Skeletal muscle satellite cell (primary cell): ENCODE measurements around the gene LHFPL6.

Source experiments
- H3K27me3 ChIP-seq: 2 replicates; pipeline ENCODE4 v1.7.0; 2013; ENCODE audit warnings: low read length; ENCODE audit not compliant: control insufficient read depth, insufficient read depth
- H3K36me3 ChIP-seq: 2 replicates; pipeline ENCODE4 v1.7.0; 2013; ENCODE audit warnings: mild to moderate bottlenecking, control low read depth, low read length; ENCODE audit not compliant: insufficient read depth
- H3K4me1 ChIP-seq: 2 replicates; pipeline ENCODE4 v1.7.0; 2013; ENCODE audit warnings: low read length; ENCODE audit not compliant: control insufficient read depth, insufficient read depth
- H3K4me2 ChIP-seq: 2 replicates; pipeline ENCODE4 v1.7.0; 2013; ENCODE audit warnings: mild to moderate bottlenecking, low read length
- H3K4me3 ChIP-seq: 2 replicates; pipeline ENCODE4 v1.7.0; 2013; ENCODE audit warnings: low read length
- H3K9ac ChIP-seq: 2 replicates; pipeline ENCODE4 v1.7.0; 2013; ENCODE audit warnings: mild to moderate bottlenecking, low read depth, low read length, moderate library complexity
- H3K9me3 ChIP-seq: replicated peaks from 2 replicates; pipeline ENCODE4 v1.7.0; 2013; ENCODE audit warnings: mild to moderate bottlenecking, control low read depth, low read length

LHFPL6 gene

GRCh38 chr13:39306639-39307589, 296.1 kb downstream of the LHFPL6 start:
- Histone ChIP-seq H3K36me3 (no peaks in the 10 kb centered on the region), H3K4me3 (no peak overlapping the region), H3K4me2 (no peak overlapping the region), H3K9ac (no peak overlapping the region), H3K9me3 (no peaks in the 10 kb centered on the region), H3K27me3 (no peaks in the 10 kb centered on the region), H3K4me1 (peaks cover 10% of the 10 kb centered on the region)

GRCh38 chr13:39302820-39303219, 300.2 kb downstream of the LHFPL6 start:
- Histone ChIP-seq H3K9ac (no peak overlapping the region), H3K4me3 (no peak overlapping the region), H3K27me3 (no peaks in the 10 kb centered on the region), H3K36me3 (no peaks in the 10 kb centered on the region), H3K9me3 (no peaks in the 10 kb centered on the region), H3K4me1 (no peaks in the 10 kb centered on the region), H3K4me2 (no peak overlapping the region)

GRCh38 chr13:39298951-39299350, 304.0 kb downstream of the LHFPL6 start:
- Histone ChIP-seq H3K4me3 (no peak overlapping the region), H3K4me1 (no peaks in the 10 kb centered on the region), H3K9me3 (no peaks in the 10 kb centered on the region), H3K27me3 (no peaks in the 10 kb centered on the region), H3K9ac (no peak overlapping the region), H3K36me3 (no peaks in the 10 kb centered on the region), H3K4me2 (no peak overlapping the region)

- no peaks in the 10 kb centered on the region for H3K36me3 ChIP-seq
- no peak overlapping the region for H3K9ac ChIP-seq
- no peaks in the 10 kb centered on the region for H3K9me3 ChIP-seq
- H3K27me3 ChIP-seq: no peaks in the 10 kb centered on the region
- no peaks in the 10 kb centered on the region for H3K4me1 ChIP-seq
- H3K4me3 ChIP-seq: no peak overlapping the region
- no peak overlapping the region for H3K4me2 ChIP-seq
These were observed 305.3 kb downstream of the LHFPL6 start for GRCh38 chr13:39297664-39298171.

- Histone ChIP-seq H3K4me2 (no peak overlapping the region), H3K9ac (no peak overlapping the region), H3K36me3 (no peaks in the 10 kb centered on the region), H3K9me3 (no peaks in the 10 kb centered on the region), H3K27me3 (no peaks in the 10 kb centered on the region), H3K4me3 (no peak overlapping the region), H3K4me1 (no peaks in the 10 kb centered on the region)
These were observed 306.0 kb downstream of the LHFPL6 start for GRCh38 chr13:39297023-39297422.

- no peaks in the 10 kb centered on the region for H3K4me1 ChIP-seq
- H3K9me3 ChIP-seq: no peaks in the 10 kb centered on the region
- no peak overlapping the region for H3K9ac ChIP-seq
These were observed 306.8 kb downstream of the LHFPL6 start for GRCh38 chr13:39296193-39296592.

More at GRCh38 chr13:39296193-39296592, 306.8 kb downstream of the LHFPL6 start:
- Histone ChIP-seq H3K4me3 (no peak overlapping the region), H3K36me3 (no peaks in the 10 kb centered on the region), H3K27me3 (no peaks in the 10 kb centered on the region), H3K4me2 (no peak overlapping the region)
